Measurements from ENCODE around the gene CCDC141. TPM values are rescaled to one million over a fixed set of nuclear protein-coding genes. Genes with fewer than 3 reads are reported as not detected.

Gene CCDC141
- polyA plus RNA-seq, 1 donor from 2014 or later, result 0.27 TPM

- TF ChIP-seq CTCF (IDR thresholded peaks at IDR 0.05; ENCODE audit: poor library complexity, severe bottlenecking) (no peak), EP300 (conservative IDR thresholded peaks at IDR 0.05; ENCODE audit: poor library complexity, severe bottlenecking) (no peak), POLR2AphosphoS5 (IDR thresholded peaks at IDR 0.05) (no peak), TAF1 (IDR thresholded peaks at IDR 0.05; ENCODE audit: low read depth) (no peak), REST (IDR thresholded peaks at IDR 0.05; ENCODE audit: borderline replicate concordance) (no peak), SMC3 (conservative IDR thresholded peaks at IDR 0.05; ENCODE audit: poor library complexity) (no peak), RAD21 (conservative IDR thresholded peaks at IDR 0.05) (no peak), MXI1 (conservative IDR thresholded peaks at IDR 0.05; ENCODE audit: poor library complexity, severe bottlenecking) (no peak), EZH2 (IDR thresholded peaks at IDR 0.05; ENCODE audit: borderline replicate concordance, insufficient read depth, low read length, poor library complexity, severe bottlenecking) (no peak)
- Histone ChIP-seq H3K27ac (ENCODE audit: low read length) (no peak overlapping the region), H3K79me2 (replicated peaks; ENCODE audit: insufficient read depth, low read length) (no peaks in the 10 kb centered on the region), H3K4me3 (ENCODE audit: low read length) (no peak overlapping the region), H2AFZ (ENCODE audit: low read depth, low read length) (no peak overlapping the region), H3K9me3 (ENCODE audit: low read length) (no peaks in the 10 kb centered on the region), H3K27me3 (ENCODE audit: insufficient read depth, low read depth, low read length) (no peaks in the 10 kb centered on the region), H4K20me1 (ENCODE audit: insufficient read depth) (no peaks in the 10 kb centered on the region), H3F3A (ENCODE audit: insufficient read depth, low read length, poor library complexity, severe bottlenecking) (no peaks in the 10 kb centered on the region), H3K9me2 (ENCODE audit: insufficient read depth, low read length) (no peaks in the 10 kb centered on the region), H3K36me3 (ENCODE audit: insufficient read depth, low read length) (no peaks in the 10 kb centered on the region), H3K9ac (ENCODE audit: low read length) (no peak overlapping the region), H3K4me2 (ENCODE audit: low read length) (no peak overlapping the region)
Measured at GRCh38 chr2:179072527-179072926, 22.6 kb upstream of the CCDC141 start.

- no peaks in the 10 kb centered on the region for H3K79me2 ChIP-seq (replicated peaks; ENCODE audit: insufficient read depth, low read length)
- no peak overlapping the region for H3K4me2 ChIP-seq (ENCODE audit: low read length)
- H4K20me1 ChIP-seq (ENCODE audit: insufficient read depth), result no peaks in the 10 kb centered on the region
- no peak for TF ChIP-seq TAF1 (IDR thresholded peaks at IDR 0.05; ENCODE audit: low read depth)
- no peak for TF ChIP-seq RAD21 (conservative IDR thresholded peaks at IDR 0.05)
- TF ChIP-seq MXI1 (conservative IDR thresholded peaks at IDR 0.05; ENCODE audit: poor library complexity, severe bottlenecking), result no peak
- no peak for TF ChIP-seq EZH2 (IDR thresholded peaks at IDR 0.05; ENCODE audit: borderline replicate concordance, insufficient read depth, low read length, poor library complexity, severe bottlenecking)
- TF ChIP-seq CTCF (IDR thresholded peaks at IDR 0.05; ENCODE audit: poor library complexity, severe bottlenecking), result no peak
- TF ChIP-seq SMC3 (conservative IDR thresholded peaks at IDR 0.05; ENCODE audit: poor library complexity), result no peak
- TF ChIP-seq POLR2AphosphoS5 (IDR thresholded peaks at IDR 0.05), result no peak
- TF ChIP-seq EP300 (conservative IDR thresholded peaks at IDR 0.05; ENCODE audit: poor library complexity, severe bottlenecking), result no peak
- TF ChIP-seq REST (IDR thresholded peaks at IDR 0.05; ENCODE audit: borderline replicate concordance), result no peak
- H3K27me3 ChIP-seq (ENCODE audit: insufficient read depth, low read depth, low read length), result no peaks in the 10 kb centered on the region
- no peaks in the 10 kb centered on the region for H3K9me3 ChIP-seq (ENCODE audit: low read length)
- H3K36me3 ChIP-seq (ENCODE audit: insufficient read depth, low read length), result no peaks in the 10 kb centered on the region
- no peak overlapping the region for H3K9ac ChIP-seq (ENCODE audit: low read length)
- no peaks in the 10 kb centered on the region for H3F3A ChIP-seq (ENCODE audit: insufficient read depth, low read length, poor library complexity, severe bottlenecking)
- no peak overlapping the region for H2AFZ ChIP-seq (ENCODE audit: low read depth, low read length)
- H3K4me3 ChIP-seq (ENCODE audit: low read length), result no peak overlapping the region
- no peaks in the 10 kb centered on the region for H3K9me2 ChIP-seq (ENCODE audit: insufficient read depth, low read length)
- H3K27ac ChIP-seq (ENCODE audit: low read length), result no peak overlapping the region
Measured at GRCh38 chr2:179071810-179072355, 21.9 kb upstream of the CCDC141 start.

Data from neural cell (in vitro differentiated cells).